H54 (cell line): ENCODE results near the gene FRAS1.
"Not testable (repeated sequence)": the region's sequence is repeated elsewhere in the genome, so short reads cannot be mapped to it uniquely, and the experiment has no call there.

ENCODE experiments used
- DNase-seq: peaks from one replicate; pipeline ENCODE4 v3.0.0; 2011; ENCODE audit warnings: low spot score, mixed read lengths; ENCODE audit not compliant: insufficient read length
- FAIRE-seq: peaks from 3 replicates; lab custom pipeline; 2011; peaks lifted over from hg19 to GRCh38; lab: Jason Lieb, UNC
- POLR2A ChIP-seq: IDR thresholded peaks from 2 replicates; pipeline ENCODE4 v1.6.1; 2011; ENCODE audit warnings: low read depth, mild to moderate bottlenecking, low read length

FRAS1 gene

GRCh38 chr4:78149751-78150542 lies 92.8 kb downstream of the FRAS1 start:
- no peak for FAIRE-seq
- TF ChIP-seq POLR2A, result no peak
- no peak for DNase-seq

- FAIRE-seq (no peak), DNase-seq (no peak)
- TF ChIP-seq POLR2A, result no peak
Measured at GRCh38 chr4:78150543-78150864, 93.4 kb downstream of the FRAS1 start.

DNA sequence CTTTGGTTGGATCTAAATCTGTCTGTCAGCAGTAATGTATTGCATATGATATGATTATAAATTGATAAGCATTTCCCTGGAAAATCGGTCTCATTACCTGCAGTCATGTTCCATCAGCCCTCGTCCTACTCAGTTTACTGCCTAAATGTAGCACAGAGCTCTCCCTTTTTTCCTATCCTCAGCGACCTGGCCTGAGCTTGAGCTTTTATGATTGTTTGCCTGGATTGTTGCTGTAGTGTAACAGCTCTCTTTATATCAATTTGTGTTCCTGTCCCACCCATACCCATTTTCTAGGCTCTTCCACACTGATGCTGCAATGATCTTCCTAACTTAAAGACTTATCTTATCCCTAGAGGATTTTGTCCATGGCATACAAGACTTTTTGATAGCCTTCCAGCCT lies 95.7 kb downstream of the FRAS1 start:
- TF ChIP-seq POLR2A, result no peak
- FAIRE-seq (no peak), DNase-seq (no peak)

DNA sequence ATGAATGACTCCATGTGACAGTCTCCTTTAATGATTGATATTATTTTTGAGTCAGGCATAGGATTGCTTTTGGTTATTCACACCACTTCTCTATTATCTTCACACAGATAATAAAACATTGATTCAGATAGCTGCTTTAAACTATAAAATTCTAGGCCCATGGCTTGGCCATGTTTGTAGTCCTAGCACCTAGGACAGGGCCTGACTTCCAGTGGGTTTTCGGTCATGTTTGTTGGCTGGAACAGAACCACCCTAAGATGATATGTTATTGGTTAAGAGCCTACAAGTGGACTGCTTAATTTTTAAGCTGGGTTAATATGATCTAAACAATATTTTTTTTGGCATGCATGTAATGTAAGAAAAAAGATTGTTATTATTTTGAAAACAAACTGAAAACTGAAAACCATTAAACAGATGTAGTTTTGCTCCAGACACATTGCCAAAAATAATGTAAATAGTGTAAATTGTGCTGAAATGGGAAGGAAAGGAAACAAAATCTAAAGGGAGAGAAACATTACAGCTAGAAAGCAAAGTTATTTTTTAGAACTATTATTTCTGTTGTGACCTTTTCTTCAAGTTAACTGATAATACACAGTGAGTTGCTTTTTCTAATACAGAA lies 98.0 kb downstream of the FRAS1 start:
- no peak for FAIRE-seq
- DNase-seq, result no peak
- no peak for TF ChIP-seq POLR2A

- DNase-seq, result no peak
- TF ChIP-seq POLR2A, result no peak
- FAIRE-seq, result no peak
Measured at GRCh38 chr4:78155616-78156105, 98.5 kb downstream of the FRAS1 start.

DNA sequence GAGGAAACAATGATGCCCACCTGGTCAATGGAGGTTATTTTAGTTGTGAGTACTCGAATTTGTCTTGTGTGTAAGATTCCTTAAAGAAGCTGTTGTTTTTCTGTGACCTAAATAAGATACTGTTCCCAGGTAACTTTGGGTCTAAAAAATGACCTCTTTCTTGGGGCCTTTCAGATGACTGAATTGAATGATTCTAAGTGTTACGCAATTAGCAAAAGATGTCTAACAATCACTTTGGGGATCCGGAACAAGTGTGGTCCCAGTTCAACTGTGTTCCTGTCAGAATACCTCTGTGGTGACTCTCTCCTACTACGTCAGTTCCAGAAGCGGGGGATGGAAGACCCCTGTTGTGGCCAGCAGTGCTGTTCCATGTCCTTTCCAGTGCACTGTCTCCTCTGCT lies 99.4 kb downstream of the FRAS1 start:
- no peak for FAIRE-seq
- no peak for TF ChIP-seq POLR2A
- no peak for DNase-seq

DNA sequence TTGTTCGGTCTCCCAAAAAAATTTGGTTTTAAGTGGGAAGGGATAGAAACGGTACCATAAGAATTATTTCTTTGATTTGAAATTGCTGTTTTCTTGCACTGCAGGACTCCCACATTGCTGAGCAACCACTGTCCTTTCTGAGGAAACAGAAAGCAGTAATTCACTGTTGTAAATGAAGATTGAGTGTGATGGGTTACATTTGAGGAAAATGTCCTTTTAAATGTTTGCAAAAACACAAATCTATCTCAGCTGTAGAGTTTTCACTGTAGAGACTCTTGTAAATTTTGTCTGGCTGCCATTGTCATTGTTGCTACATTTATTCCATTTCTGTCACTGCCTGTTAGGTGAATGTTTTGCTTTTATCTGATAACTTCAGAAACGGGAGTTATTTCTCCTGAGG lies 105.2 kb downstream of the FRAS1 start:
- no peak for TF ChIP-seq POLR2A
- DNase-seq (no peak), FAIRE-seq (no peak)

- no peak for TF ChIP-seq POLR2A
- DNase-seq (no peak), FAIRE-seq (no peak)
Measured at GRCh38 chr4:78162821-78163220, 105.7 kb downstream of the FRAS1 start.

DNA sequence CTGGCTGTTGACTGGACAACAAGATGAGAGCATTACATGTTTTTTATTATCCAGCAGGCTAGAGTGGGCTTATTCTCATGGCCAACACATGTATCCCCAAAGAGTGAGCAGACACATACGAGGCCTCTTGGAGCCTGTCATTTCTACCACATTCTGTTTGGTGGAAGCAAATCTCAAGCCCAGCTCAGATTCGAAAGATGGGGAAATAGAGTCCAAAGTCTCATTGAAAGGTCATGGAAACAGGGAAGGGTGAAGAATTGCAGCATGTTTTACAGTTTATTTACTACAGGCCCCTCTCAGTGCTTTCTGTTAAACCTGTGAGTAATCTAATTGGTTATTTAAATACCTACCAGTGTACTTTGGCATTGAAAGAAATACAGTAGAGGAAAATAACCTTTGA lies 108.6 kb downstream of the FRAS1 start:
- DNase-seq, result no peak
- no peak for TF ChIP-seq POLR2A
- FAIRE-seq, result no peak

GRCh38 chr4:78166622-78167021 lies 109.5 kb downstream of the FRAS1 start:
- no peak for TF ChIP-seq POLR2A
- DNase-seq (no peak), FAIRE-seq (no peak)

DNA sequence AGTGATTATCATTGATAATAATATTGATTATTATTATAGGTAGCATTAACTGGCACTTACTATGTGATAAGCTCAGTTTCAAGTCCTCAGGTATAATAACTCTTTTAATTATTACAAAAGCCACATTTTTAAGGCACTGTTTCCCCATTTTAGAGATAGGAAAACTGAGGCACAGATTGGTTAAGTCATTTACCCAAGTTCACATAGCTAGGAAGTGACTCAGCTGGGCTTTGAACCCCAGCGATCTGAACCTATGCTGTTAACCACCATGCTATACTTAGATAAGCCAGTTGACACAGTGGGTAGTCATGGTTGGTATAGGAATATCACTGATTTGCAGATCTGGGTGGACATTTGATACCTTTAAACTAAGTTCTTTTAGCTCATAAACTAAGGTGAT lies 110.4 kb downstream of the FRAS1 start:
- FAIRE-seq (no peak), DNase-seq (no peak)
- no peak for TF ChIP-seq POLR2A

DNA sequence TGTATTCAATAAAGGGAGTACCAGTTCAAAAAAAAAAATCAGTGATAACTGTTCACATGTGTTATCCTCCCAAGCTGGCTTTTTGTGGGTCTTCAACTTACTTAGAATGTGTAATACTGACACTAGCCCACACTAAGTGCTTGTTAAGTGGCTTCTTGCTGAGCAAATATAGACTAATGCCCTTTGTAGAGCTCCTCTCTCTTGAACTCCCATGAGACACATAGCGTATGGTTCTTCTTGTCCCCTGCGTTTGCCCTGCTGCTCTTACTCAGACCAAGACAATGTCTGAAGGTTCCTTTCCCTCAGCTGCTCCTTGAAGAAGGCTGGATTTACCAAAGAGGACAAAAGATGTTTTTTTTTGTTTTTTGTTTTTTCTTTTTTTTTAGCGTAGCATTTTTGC lies 110.9 kb downstream of the FRAS1 start:
- DNase-seq (no peak), FAIRE-seq (no peak)
- no peak for TF ChIP-seq POLR2A

- no peak for FAIRE-seq
- TF ChIP-seq POLR2A, result no peak
Measured at GRCh38 chr4:78169728-78170127, 112.6 kb downstream of the FRAS1 start.

DNA sequence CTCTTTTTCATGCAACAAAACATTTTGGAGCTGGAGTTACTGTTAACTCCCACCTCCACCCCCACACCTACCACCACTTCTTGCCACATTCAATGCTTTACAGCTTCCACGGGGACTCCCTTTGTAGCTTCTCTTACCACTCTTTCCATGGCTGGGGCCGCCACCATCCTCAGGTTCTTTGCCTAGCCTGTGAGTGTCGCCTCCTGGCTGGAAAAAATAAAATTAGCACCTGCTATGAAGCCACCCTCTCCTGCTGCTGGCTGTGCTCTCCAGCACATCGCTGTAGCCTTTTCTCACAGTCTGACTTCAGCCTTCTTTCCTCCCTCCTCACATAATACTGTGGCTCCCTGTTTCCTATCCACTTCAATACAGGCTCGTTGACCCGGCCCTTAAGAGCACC lies 114.4 kb downstream of the FRAS1 start:
- FAIRE-seq, result no peak
- DNase-seq, result no peak
- no peak for TF ChIP-seq POLR2A

More at GRCh38 chr4:78169728-78170127, 112.6 kb downstream of the FRAS1 start:
- no peak for DNase-seq

GRCh38 chr4:78174891-78175290 lies 117.8 kb downstream of the FRAS1 start:
- DNase-seq (no peak), FAIRE-seq (no peak)
- no peak for TF ChIP-seq POLR2A

GRCh38 chr4:78179196-78179595 lies 122.1 kb downstream of the FRAS1 start:
- TF ChIP-seq POLR2A, result no peak
- FAIRE-seq (no peak), DNase-seq (no peak)

DNA sequence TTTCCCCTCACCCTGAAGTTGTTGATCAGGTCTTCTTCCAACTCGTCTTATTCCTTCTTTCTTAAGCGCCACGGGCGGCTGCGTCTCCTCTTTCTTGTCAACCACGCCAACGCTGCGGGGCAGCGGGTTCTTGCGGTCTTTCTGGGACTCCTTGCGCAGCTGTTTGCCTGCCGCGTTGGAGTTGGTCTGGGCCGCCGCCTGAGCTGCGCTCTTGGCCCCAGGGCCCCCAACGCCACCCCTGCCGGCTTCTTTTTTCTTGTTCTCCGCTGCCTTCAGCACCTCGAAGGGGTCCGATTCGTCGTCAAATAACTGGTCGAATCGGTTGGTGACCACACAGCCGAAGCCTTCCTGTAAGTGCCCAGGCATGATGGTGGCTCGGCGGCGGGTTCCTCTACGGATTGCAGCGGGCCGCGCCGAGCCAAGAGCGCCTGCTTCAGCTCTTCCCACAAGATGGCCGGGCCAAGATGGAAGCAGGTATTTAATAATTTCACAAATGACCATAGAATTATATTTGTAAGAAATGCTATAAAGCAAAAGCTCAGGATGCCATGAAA lies 124.6 kb downstream of the FRAS1 start:
- not testable (repeated sequence) for FAIRE-seq, DNase-seq
